22Rv1 (cell line): ENCODE results near the gene PITPNM3.

Experiments used
- H3K27ac ChIP-seq: fragments of 450-650 bp; 2 replicates; pipeline ENCODE4 v1.5.1; 2017
- CTCF ChIP-seq: fragments of 450-650 bp; IDR thresholded peaks from 2 replicates; pipeline ENCODE4 v1.5.1; 2017; ENCODE audit warnings: mild to moderate bottlenecking
- ZFX ChIP-seq: fragments of 450-650 bp; IDR thresholded peaks from 2 replicates; pipeline ENCODE4 v1.6.1; 2017; ENCODE audit warnings: antibody characterized with exemption, borderline replicate concordance

PITPNM3 gene

GRCh38 chr17:6509921-6510320, 46.4 kb downstream of the PITPNM3 start:
- H3K27ac ChIP-seq, result no peak overlapping the region
- TF ChIP-seq ZFX (no peak), CTCF (no peak)

- H3K27ac ChIP-seq, result no peak overlapping the region
- no peak for TF ChIP-seq ZFX
- no peak for TF ChIP-seq CTCF
Observed at GRCh38 chr17:6509031-6509771, 47.2 kb downstream of the PITPNM3 start.

DNA sequence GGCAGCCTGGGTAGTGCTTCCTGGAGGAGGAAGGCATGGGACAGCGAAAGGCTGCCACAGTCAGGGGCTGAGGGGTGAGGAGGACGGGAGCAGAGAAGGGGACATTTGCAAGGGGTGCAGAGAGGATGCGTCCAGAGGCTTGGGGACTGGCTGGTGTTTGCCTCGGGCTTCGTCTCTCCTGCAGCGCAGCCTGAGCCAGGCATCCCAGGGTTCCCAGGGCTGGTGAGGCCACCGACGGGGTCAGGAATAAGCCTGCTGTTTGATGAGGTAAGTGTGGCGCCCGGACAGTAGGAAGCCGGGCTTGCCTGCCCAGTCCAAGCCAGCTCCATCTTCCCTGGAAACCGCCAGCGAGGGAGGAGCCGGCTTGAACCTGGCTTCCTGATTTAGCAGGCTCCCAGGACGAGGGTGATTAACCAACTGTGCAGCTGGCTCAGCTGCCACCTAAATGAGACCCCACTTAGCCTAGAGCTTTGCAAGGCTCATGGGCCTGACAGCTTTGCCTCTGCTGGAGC, 47.8 kb downstream of the PITPNM3 start:
- TF ChIP-seq ZFX (no peak), CTCF (no peak)
- no peak overlapping the region for H3K27ac ChIP-seq

DNA sequence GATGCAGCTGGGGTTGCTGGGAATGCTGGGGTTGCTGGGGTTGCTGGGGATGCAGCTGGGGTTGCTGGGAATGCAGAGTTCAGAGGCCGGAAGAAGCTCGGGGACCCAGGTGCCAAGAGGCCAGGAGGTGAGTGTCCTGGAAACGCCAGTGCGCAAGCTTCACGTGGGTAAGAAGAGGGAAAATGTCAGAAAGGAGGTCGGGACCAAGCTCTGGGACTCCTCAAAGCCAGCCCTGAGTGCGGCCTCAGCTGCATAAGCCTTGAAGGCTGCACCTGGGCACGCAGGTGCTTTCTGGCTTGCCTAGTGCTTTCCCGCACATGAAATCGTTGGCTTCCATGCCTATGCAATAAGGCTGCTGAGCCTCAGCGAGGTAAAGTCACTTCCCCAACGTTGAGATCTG, 48.3 kb downstream of the PITPNM3 start:
- H3K27ac ChIP-seq, result no peak overlapping the region
- no peak for TF ChIP-seq ZFX
- TF ChIP-seq CTCF, result no peak

DNA sequence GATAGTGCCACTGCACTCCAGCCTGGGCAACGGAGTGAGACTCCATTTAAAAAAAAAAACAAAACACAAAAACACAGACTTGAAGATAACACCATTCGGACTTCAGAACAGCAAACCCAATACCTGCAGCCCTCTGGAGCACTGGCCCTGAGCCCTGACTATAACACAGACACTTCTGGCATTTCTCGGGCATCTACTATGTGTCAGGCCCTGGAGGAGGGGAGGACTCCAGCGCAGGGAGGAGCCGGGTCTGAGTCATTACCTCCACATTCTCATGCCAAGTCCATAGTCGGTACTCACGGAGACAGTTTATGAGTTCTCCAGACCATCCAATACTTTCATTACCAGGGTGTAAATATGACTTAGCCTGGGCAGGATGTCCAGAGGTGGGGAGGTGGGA, 48.8 kb downstream of the PITPNM3 start:
- TF ChIP-seq ZFX (no peak), CTCF (no peak)
- H3K27ac ChIP-seq, result no peak overlapping the region

GRCh38 chr17:6506679-6507231, 49.6 kb downstream of the PITPNM3 start:
- TF ChIP-seq CTCF (no peak), ZFX (no peak)

More at GRCh38 chr17:6506679-6507231, 49.6 kb downstream of the PITPNM3 start:
- H3K27ac ChIP-seq, result no peak overlapping the region
